ENCODE measurements around the gene PDE6G. TPM values are rescaled to one million over a fixed set of nuclear protein-coding genes. Genes with fewer than 3 reads are reported as not detected.
"Not testable (repeated sequence)": the region's sequence is repeated elsewhere in the genome, so short reads cannot be mapped to it uniquely, and the experiment has no call there.

The PDE6G gene
- total RNA-seq, 4 donors from 2014 or later = 2.1 TPM; not detected in 3

GRCh38 chr17:81621494-81622130, 34.7 kb downstream of the PDE6G start:
- H3K9me3 ChIP-seq = no peaks in the 10 kb centered on the region
- DNase-seq = no peak
- no peaks in the 10 kb centered on the region for H3K27me3 ChIP-seq
- H3K27ac ChIP-seq = no peak overlapping the region
- intact Hi-C loops (cut with DNase I; ENCODE audit: low total_unique reads) = no loop called here
- TF ChIP-seq CTCF (IDR thresholded peaks at IDR 0.05) = no peak
- H3K36me3 ChIP-seq = no peaks in the 10 kb centered on the region
- H3K4me1 ChIP-seq = no peaks in the 10 kb centered on the region
- no peak overlapping the region for H3K4me3 ChIP-seq

- H3K9me3 ChIP-seq; H3K4me1 ChIP-seq; H3K36me3 ChIP-seq; H3K4me3 ChIP-seq; H3K27me3 ChIP-seq; intact Hi-C loops (cut with DNase I; ENCODE audit: low total_unique reads); H3K27ac ChIP-seq; DNase-seq: not testable (repeated sequence)
Measured at GRCh38 chr17:81618307-81618706, 38.0 kb downstream of the PDE6G start.

GRCh38 chr17:81616877-81617276, 39.5 kb downstream of the PDE6G start:
- H3K27ac ChIP-seq = no peak overlapping the region
- H3K4me1 ChIP-seq = no peaks in the 10 kb centered on the region
- intact Hi-C loops (cut with DNase I; ENCODE audit: low total_unique reads) = no loop called here
- H3K4me3 ChIP-seq = no peak overlapping the region
- H3K27me3 ChIP-seq = no peaks in the 10 kb centered on the region
- no peaks in the 10 kb centered on the region for H3K9me3 ChIP-seq
- TF ChIP-seq CTCF (IDR thresholded peaks at IDR 0.05) (no peak), POLR2A (IDR thresholded peaks at IDR 0.05) (no peak)
- H3K36me3 ChIP-seq = no peaks in the 10 kb centered on the region
- no peak for DNase-seq

GRCh38 chr17:81615401-81615930, 40.9 kb downstream of the PDE6G start:
- Histone ChIP-seq H3K9me3 (no peaks in the 10 kb centered on the region), H3K27me3 (no peaks in the 10 kb centered on the region), H3K4me3 (no peak overlapping the region), H3K36me3 (no peaks in the 10 kb centered on the region), H3K4me1 (no peaks in the 10 kb centered on the region), H3K27ac (no peak overlapping the region)
- DNase-seq = no peak
- intact Hi-C loops (cut with DNase I; ENCODE audit: low total_unique reads) = no loop called here
- TF ChIP-seq CTCF (IDR thresholded peaks at IDR 0.05) (no peak), POLR2A (IDR thresholded peaks at IDR 0.05) (no peak)

GRCh38 chr17:81612172-81612970, 44.0 kb downstream of the PDE6G start:
- H3K36me3 ChIP-seq = no peaks in the 10 kb centered on the region
- TF ChIP-seq CTCF (IDR thresholded peaks at IDR 0.05) (no peak), POLR2A (IDR thresholded peaks at IDR 0.05) (no peak)
- no peak overlapping the region for H3K27ac ChIP-seq
- H3K4me1 ChIP-seq = no peaks in the 10 kb centered on the region
- H3K9me3 ChIP-seq = no peaks in the 10 kb centered on the region
- no peak overlapping the region for H3K4me3 ChIP-seq
- DNase-seq = no peak
- intact Hi-C loops (cut with DNase I; ENCODE audit: low total_unique reads) = no loop called here
- H3K27me3 ChIP-seq = no peaks in the 10 kb centered on the region

Measured in uterus (tissue), 4 donors.